Suprapubic skin (tissue), 4 donors: ENCODE data around the gene YIPF4. TPM values are rescaled to one million over a fixed set of nuclear protein-coding genes. Genes with fewer than 3 reads are reported as not detected.

ENCODE experiments used
- DNase-seq, 2 donors: peaks; one replicate each; pipeline ENCODE4 v3.0.0-alpha.2; 2019; ENCODE audit warnings: low spot score in 2 of 2
- H3K27ac ChIP-seq: fragments of 200-600 bp; sonication (generic); one replicate; pipeline ENCODE4 v1.5.1; 2019
- H3K27me3 ChIP-seq: fragments of 200-600 bp; sonication (generic); one replicate; pipeline ENCODE4 v1.5.1; 2019
- H3K36me3 ChIP-seq: fragments of 200-600 bp; sonication (generic); one replicate; pipeline ENCODE4 v1.5.1; 2019
- H3K4me1 ChIP-seq: fragments of 200-600 bp; sonication (generic); one replicate; pipeline ENCODE4 v1.5.1; 2019
- H3K4me3 ChIP-seq: fragments of 200-600 bp; sonication (generic); one replicate; pipeline ENCODE4 v1.5.1; 2019; ENCODE audit warnings: mild to moderate bottlenecking
- H3K9me3 ChIP-seq: fragments of 200-600 bp; sonication (generic); one replicate; pipeline ENCODE4 v1.5.1; 2019
- CTCF ChIP-seq, 2 donors: fragments of 200-600 bp in 1 of 2; fragments of 450-650 bp in 1 of 2; sonication (generic) in 1 of 2; IDR thresholded peaks; one replicate each; pipeline ENCODE4 v1.5.1; 2016 to 2019; ENCODE audit warnings: antibody characterized with exemption in 2 of 2, mild to moderate bottlenecking in 1 of 2, moderate library complexity in 1 of 2
- EP300 ChIP-seq: sonication (generic); formaldehyde crosslinking; IDR thresholded peaks from one replicate; pipeline ENCODE4 v1.6.1; 2017; ENCODE audit warnings: antibody characterized with exemption
- POLR2A ChIP-seq, 2 donors: fragments of 450-650 bp; IDR thresholded peaks; one replicate each; pipeline ENCODE4 v1.6.1; 2017; ENCODE audit warnings: antibody characterized with exemption in 2 of 2, mild to moderate bottlenecking in 2 of 2, moderate library complexity in 2 of 2
- POLR2AphosphoS5 ChIP-seq, 3 donors: sonication (generic); formaldehyde crosslinking; IDR thresholded peaks; one replicate each; pipeline ENCODE4 v1.6.1; 2017; ENCODE audit warnings: antibody characterized with exemption in 3 of 3
- WGBS: methylation state at CpG from one replicate; pipeline ENCODE4 v1.1.5; 2018; 5-methylcytosine and 5-hydroxymethylcytosine counted together
- total RNA-seq, 4 donors: library from RNA; depleted of rRNA; stranded (reverse); fragments of >200 nt; gene quantifications; one replicate each; pipeline ENCODE4 v1.1.0, GENCODE V29; 2016

YIPF4 gene
- total RNA-seq, 4 donors from 2014 or later = 8.5 to 36.5 (median 19.8) TPM

GRCh38 chr2:32237488-32237887, 40.2 kb upstream of the YIPF4 start:
- DNase-seq = no peak
- no peaks in the 10 kb centered on the region for H3K36me3 ChIP-seq
- H3K27me3 ChIP-seq = no peaks in the 10 kb centered on the region
- 97% methylated on average over 2 of the region's 2 CpGs for WGBS
- no peak overlapping the region for H3K27ac ChIP-seq
- TF ChIP-seq POLR2A (IDR thresholded peaks at IDR 0.05) (no peak), CTCF (IDR thresholded peaks at IDR 0.05) (no peak), POLR2AphosphoS5 (IDR thresholded peaks at IDR 0.05) (no peak), EP300 (no peak)
- no peaks in the 10 kb centered on the region for H3K9me3 ChIP-seq
- no peak overlapping the region for H3K4me3 ChIP-seq
- peaks cover 9% of the 10 kb centered on the region for H3K4me1 ChIP-seq

- Histone ChIP-seq H3K27ac (no peak overlapping the region), H3K9me3 (no peaks in the 10 kb centered on the region), H3K4me1 (peaks cover 9% of the 10 kb centered on the region), H3K27me3 (no peaks in the 10 kb centered on the region), H3K4me3 (no peak overlapping the region), H3K36me3 (no peaks in the 10 kb centered on the region)
- TF ChIP-seq POLR2AphosphoS5 (IDR thresholded peaks at IDR 0.05) = no peak
- no peak for TF ChIP-seq EP300
- TF ChIP-seq CTCF (IDR thresholded peaks at IDR 0.05) = no peak
- no peak for TF ChIP-seq POLR2A (IDR thresholded peaks at IDR 0.05)
- 87% methylated on average over 2 of the region's 2 CpGs for WGBS
- DNase-seq = no peak
Measured at GRCh38 chr2:32237996-32238395, 39.7 kb upstream of the YIPF4 start.

- no peaks in the 10 kb centered on the region for H3K4me1 ChIP-seq
- 98% methylated on average over 3 of the region's 3 CpGs for WGBS
- H3K27me3 ChIP-seq = no peaks in the 10 kb centered on the region
- no peak for DNase-seq
- no peak overlapping the region for H3K27ac ChIP-seq
- TF ChIP-seq EP300 = no peak
- H3K9me3 ChIP-seq = no peaks in the 10 kb centered on the region
- no peak overlapping the region for H3K4me3 ChIP-seq
- no peaks in the 10 kb centered on the region for H3K36me3 ChIP-seq
Measured at GRCh38 chr2:32242331-32242730, 35.4 kb upstream of the YIPF4 start.

- Histone ChIP-seq H3K9me3 (no peaks in the 10 kb centered on the region), H3K4me1 (no peaks in the 10 kb centered on the region), H3K27me3 (no peaks in the 10 kb centered on the region), H3K27ac (no peak overlapping the region), H3K4me3 (no peak overlapping the region), H3K36me3 (no peaks in the 10 kb centered on the region)
- DNase-seq = no peak
- WGBS = 51% methylated on average over 4 of the region's 4 CpGs
- no peak for TF ChIP-seq EP300
- TF ChIP-seq CTCF (IDR thresholded peaks at IDR 0.05) = no peak
- no peak for TF ChIP-seq POLR2AphosphoS5 (IDR thresholded peaks at IDR 0.05)
- no peak for TF ChIP-seq POLR2A (IDR thresholded peaks at IDR 0.05)
Measured at GRCh38 chr2:32246911-32247310, 30.8 kb upstream of the YIPF4 start.

- Histone ChIP-seq H3K4me3 (no peak overlapping the region), H3K9me3 (no peaks in the 10 kb centered on the region), H3K27ac (no peak overlapping the region), H3K27me3 (no peaks in the 10 kb centered on the region), H3K4me1 (no peaks in the 10 kb centered on the region), H3K36me3 (no peaks in the 10 kb centered on the region)
- TF ChIP-seq CTCF (IDR thresholded peaks at IDR 0.05) (no peak), EP300 (no peak), POLR2A (IDR thresholded peaks at IDR 0.05) (no peak), POLR2AphosphoS5 (IDR thresholded peaks at IDR 0.05) (no peak)
- no peak for DNase-seq
- WGBS = 77% methylated on average over 3 of the region's 3 CpGs
Measured at GRCh38 chr2:32248299-32248698, 29.4 kb upstream of the YIPF4 start.

GRCh38 chr2:32249731-32250236, 27.9 kb upstream of the YIPF4 start:
- no peaks in the 10 kb centered on the region for H3K9me3 ChIP-seq
- no peak for DNase-seq
- H3K27me3 ChIP-seq = no peaks in the 10 kb centered on the region
- H3K36me3 ChIP-seq = no peaks in the 10 kb centered on the region
- WGBS = 69% methylated on average over 2 of the region's 2 CpGs
- no peak for TF ChIP-seq CTCF (IDR thresholded peaks at IDR 0.05)
- no peak for TF ChIP-seq POLR2AphosphoS5 (IDR thresholded peaks at IDR 0.05)
- H3K27ac ChIP-seq = no peak overlapping the region
- no peaks in the 10 kb centered on the region for H3K4me1 ChIP-seq
- no peak overlapping the region for H3K4me3 ChIP-seq
